ENCODE measurements around the gene S100A16. TPM values are rescaled to one million over a fixed set of nuclear protein-coding genes. Genes with fewer than 3 reads are reported as not detected.
A peak's percentile ranks its signal among the peaks of the same experiment; 100 is the strongest.

The S100A16 gene
- total RNA-seq, 1 donor from 2014 or later, result 1,016 TPM

DNA sequence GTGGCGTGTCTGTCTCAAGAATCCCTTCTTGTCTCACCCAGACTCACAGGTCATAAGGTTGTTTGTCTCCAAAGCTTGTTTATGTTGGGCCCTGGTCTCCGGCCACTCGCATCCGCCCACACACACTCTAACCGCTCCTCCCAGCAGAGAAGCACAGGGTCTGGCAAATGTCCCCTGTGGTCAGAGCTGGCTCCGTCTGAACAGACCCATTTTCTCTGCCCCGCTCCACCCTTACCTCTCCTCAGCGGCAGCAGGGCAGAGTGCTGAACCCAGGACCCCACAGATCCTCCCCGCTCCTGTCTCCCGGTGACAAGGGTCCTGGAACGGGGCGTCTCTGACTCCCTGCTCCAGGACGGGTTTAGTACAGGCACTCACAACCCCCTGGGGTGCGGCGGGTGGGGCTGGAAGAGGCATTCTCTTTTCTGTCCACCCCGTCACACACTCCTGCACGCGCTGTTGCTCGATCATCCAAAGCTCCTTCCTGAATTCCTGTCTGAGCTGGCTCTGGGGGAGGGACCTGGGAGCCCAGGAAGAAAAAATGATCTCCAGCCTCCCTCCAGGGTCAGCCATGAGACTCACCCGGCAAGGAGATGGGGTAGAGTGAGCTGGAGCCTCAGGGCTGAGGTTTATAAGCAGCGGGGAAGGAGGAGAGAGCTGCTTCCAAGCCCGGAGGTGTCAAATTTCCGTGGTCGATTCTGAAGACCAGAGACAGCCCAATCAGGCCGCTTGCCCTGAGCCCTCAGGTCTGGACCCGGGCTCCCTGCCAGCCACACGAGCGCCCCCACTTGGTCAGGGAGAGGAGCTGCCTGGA, 14.2 kb upstream of the S100A16 start, which contains the start of gene S100A13:
Gene S100A13 (minus strand): TSS at position 602 of the 811 bp plus-strand sequence. CDS start 1,033 bp downstream, outside the sequence.
- DNase-seq (ENCODE audit: low read depth), result peak; percentile 83
- peak within 1 kb of the TSS; percentile 87 for H3K4me3 ChIP-seq (ENCODE audit: low read depth, low read length)
- TF ChIP-seq, protein P1, sequence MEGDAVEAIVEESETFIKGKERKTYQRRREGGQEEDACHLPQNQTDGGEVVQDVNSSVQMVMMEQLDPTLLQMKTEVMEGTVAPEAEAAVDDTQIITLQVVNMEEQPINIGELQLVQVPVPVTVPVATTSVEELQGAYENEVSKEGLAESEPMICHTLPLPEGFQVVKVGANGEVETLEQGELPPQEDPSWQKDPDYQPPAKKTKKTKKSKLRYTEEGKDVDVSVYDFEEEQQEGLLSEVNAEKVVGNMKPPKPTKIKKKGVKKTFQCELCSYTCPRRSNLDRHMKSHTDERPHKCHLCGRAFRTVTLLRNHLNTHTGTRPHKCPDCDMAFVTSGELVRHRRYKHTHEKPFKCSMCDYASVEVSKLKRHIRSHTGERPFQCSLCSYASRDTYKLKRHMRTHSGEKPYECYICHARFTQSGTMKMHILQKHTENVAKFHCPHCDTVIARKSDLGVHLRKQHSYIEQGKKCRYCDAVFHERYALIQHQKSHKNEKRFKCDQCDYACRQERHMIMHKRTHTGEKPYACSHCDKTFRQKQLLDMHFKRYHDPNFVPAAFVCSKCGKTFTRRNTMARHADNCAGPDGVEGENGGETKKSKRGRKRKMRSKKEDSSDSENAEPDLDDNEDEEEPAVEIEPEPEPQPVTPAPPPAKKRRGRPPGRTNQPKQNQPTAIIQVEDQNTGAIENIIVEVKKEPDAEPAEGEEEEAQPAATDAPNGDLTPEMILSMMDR (conservative IDR thresholded peaks at IDR 0.05; ENCODE audit: low read depth, low read length), result peak; percentile 84

DNA sequence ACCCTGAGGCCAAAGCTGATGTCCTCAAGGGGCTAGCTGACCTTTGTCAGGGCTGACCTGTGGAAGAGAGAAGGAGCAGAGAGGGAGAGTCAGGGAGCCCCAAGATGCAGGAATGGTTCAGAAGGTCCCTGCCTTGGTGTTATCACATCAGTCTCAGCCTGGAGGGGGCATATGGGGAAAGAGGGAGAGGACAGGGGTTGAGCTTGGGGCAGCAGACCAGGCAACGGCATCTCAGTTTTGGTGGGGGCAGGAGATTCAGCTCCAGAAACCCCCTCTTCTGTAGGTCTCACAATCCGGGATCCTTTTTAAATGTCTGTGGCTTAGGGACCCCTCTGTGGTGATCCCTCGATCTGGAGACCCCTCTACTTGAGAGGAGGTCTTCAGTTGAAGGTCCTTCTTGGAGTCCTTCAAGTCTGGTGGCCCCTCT, 13.6 kb upstream of the S100A16 start:
- TF ChIP-seq, protein P1 (conservative IDR thresholded peaks at IDR 0.05; ENCODE audit: low read depth, low read length), result no peak

DNA sequence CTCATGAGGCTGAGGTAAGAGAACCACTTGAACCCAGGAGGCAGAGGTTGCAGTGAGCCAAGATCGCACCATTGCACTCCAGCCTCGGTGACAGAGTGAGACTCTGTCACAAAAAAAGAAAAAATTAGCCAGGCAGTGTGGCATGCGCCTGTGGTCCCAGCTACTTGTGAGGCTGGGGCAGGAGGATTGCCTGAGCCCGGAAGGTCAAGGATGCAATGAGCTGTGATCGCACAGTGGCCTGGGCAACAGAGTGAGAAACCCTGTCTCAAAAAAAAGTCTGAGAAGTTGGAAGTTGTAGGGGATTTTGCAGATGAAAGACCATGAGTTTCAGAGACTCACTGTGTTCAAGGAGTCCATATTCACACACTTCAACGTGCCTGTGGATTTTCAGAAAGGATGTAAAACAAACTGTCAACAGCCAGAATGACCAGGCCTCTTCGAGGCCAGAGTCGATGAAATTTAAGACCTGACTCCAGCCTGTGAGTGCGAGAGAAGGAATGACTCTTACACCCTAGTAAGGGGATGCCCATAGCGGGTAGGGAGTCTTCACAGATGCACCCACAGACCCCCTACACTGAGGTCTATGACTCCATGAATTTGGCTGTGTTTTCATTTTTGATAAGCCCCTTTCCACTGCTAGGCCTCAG, 12.2 kb upstream of the S100A16 start:
- H3K4me3 ChIP-seq (ENCODE audit: low read depth, low read length), result peak overlapping the region; percentile 87
- DNase-seq (ENCODE audit: low read depth), result no peak
- TF ChIP-seq, protein P1 (conservative IDR thresholded peaks at IDR 0.05; ENCODE audit: low read depth, low read length), result no peak

More for the DNA sequence above, 13.6 kb upstream of the S100A16 start:
- H3K4me3 ChIP-seq (ENCODE audit: low read depth, low read length), result peak overlapping the region; percentile 87
- DNase-seq (ENCODE audit: low read depth), result no peak

DNA sequence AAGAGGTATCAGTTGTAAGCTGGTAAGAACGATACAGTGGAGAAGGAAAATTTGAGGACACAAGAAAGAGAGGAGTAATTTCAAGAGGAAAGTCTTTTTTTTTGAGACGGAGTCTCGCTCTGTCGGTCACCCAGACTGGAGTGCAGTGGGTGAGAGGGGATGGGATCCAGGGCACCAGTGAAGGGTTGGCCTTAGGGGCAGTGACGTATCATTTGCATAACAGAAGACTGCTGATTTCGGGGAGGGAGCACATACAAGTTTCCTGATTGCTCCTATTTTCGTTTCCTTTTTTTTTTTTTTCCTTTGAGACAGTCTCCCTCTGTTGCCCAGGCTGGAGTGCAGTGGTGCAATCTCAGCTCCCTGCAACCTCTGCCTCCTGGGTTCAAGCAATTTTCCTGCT, 10.2 kb upstream of the S100A16 start:
- TF ChIP-seq, protein P1 (conservative IDR thresholded peaks at IDR 0.05; ENCODE audit: low read depth, low read length), result no peak
- no peak for DNase-seq (ENCODE audit: low read depth)
- H3K4me3 ChIP-seq (ENCODE audit: low read depth, low read length), result no peak overlapping the region

DNA sequence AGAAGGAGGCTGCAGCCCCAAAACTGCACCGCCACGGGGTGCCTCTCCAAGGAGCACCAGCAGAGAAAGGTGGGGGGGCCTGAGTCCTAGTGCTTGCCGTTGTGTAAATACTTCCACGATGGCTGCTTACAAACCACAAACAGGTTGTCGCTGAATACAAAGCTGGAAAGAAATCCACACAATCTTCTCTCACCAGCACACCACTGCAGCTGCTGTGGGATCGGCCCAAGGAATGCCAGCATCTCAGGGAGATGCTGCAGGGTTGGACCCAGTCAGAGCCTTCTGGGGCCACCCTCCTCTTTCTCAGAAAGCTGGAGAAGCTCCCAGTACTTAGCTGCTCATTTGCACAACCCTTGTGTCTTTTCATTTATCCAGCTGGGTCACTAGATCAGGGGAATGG, 6.2 kb upstream of the S100A16 start:
- DNase-seq (ENCODE audit: low read depth), result no peak
- TF ChIP-seq, protein P1 (conservative IDR thresholded peaks at IDR 0.05; ENCODE audit: low read depth, low read length), result no peak
- no peak overlapping the region for H3K4me3 ChIP-seq (ENCODE audit: low read depth, low read length)

DNA sequence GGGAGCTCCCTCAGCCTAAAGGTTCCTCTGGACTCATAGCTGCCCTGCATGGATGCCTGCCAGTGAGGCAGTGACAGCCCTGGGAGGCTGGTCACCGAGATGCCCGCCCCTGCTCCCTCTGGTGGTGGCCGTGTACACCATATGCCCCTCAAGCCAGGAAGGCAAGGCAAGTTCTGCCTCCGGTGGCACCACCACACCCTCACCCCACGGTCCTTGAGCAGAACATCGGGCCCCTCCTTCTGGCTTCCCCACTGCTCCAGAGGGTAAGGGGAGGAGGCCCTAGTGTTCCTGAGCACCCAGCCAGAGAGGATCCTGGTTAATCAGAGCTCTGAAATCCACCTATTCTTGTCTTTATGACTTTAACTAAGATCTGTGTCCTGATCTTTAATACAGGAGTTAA, 4.7 kb upstream of the S100A16 start:
- DNase-seq (ENCODE audit: low read depth), result no peak
- TF ChIP-seq, protein P1 (conservative IDR thresholded peaks at IDR 0.05; ENCODE audit: low read depth, low read length), result peak; percentile 85
- H3K4me3 ChIP-seq (ENCODE audit: low read depth, low read length), result no peak overlapping the region
